Motor neuron (in vitro differentiated cells): ENCODE results near the gene MTMR10. TPM values are rescaled to one million over a fixed set of nuclear protein-coding genes. Genes with fewer than 3 reads are reported as not detected.

ENCODE experiments used
- ATAC-seq, 8 experiments: fragments of 200-7000 bp; cut with Tn5 transposase; replicated peaks in 6 of 8; 2 replicates each; pipeline ENCODE4 v1.8.0; 2021; ENCODE audit warnings: mild to moderate bottlenecking in 8 of 8, moderate library complexity in 8 of 8
- H3K27ac ChIP-seq, 2 donors: fragments of 250-450 bp; sonication (Bioruptor Pico); 2 replicates each; pipeline ENCODE4 v1.9.0; 2021; ENCODE audit warnings: antibody characterized with exemption in 2 of 2, mild to moderate bottlenecking in 2 of 2, moderate library complexity in 1 of 2
- H3K4me1 ChIP-seq, 2 donors: fragments of 250-450 bp; sonication (Bioruptor Pico); replicated peaks in 1 of 2; 2 replicates each; pipeline ENCODE4 v1.6.1; 2021; ENCODE audit warnings: antibody characterized with exemption in 2 of 2, mild to moderate bottlenecking in 2 of 2, moderate library complexity in 1 of 2
- H3K4me3 ChIP-seq, 5 donors: fragments of 250-450 bp; sonication (Bioruptor Pico); 2 replicates each; pipeline ENCODE4 v1.9.0; 2021; ENCODE audit warnings: antibody characterized with exemption in 5 of 5, mild to moderate bottlenecking in 5 of 5, moderate library complexity in 4 of 5
- WGBS, 10 experiments: fragments of 450-650 bp; shearing (Covaris generic); methylation state at CpG; one replicate each; pipeline ENCODE4 v1.0.0; 2022; 5-methylcytosine and 5-hydroxymethylcytosine counted together
- in situ Hi-C, 9 experiments: fragments of 400-800 bp; cut with MboI; loops; one replicate each; pipeline ENCODE4 v1.15.0; 2021; ENCODE audit warnings: low sequenced_read_pairs in 9 of 9, low pct_unique_long_range_greater_than_20kb in 2 of 9; ENCODE audit not compliant: unreplicated experiment in 9 of 9
- total RNA-seq, 8 experiments: library from RNA; unstranded; fragments of 300-600 nt; gene quantifications; 2 replicates each; pipeline versions ENCODE4 v1.2.3 to v1.2.4, GENCODE V29; 2022

MTMR10 gene
- total RNA-seq, 8 experiments from 2014 or later = 6.5 to 68.7 (median 14.7) TPM

DNA sequence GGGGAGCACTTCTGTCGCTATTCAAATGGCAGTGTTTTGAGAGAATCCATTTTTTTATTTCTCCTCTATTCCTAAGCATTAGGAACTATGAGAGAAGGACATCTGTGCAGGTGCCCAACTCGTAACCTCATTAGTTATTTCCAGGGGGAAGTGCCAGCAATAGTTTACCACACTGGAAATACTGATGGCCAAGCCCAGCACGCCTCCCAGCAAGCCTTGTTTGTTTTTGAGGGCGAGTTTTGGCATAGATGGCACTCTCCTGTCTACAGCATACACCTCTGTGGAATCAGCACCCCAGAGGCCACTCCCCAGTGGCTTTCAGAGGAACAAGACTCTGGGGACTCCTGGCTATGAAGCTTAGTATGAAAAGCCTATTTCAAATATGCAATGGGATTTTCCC lies 51.1 kb downstream of the MTMR10 start:
- Histone ChIP-seq H3K4me1 (no peaks in the 10 kb centered on the region), H3K4me3 (no peak overlapping the region), H3K27ac (no peak overlapping the region)
- WGBS, 10 experiments = 80 to 100% (median 100%) methylated on average over 1 to 4 of the region's 4 CpGs; no CpG with 5 or more reads in 3 of the 10 experiments
- no peak for ATAC-seq
- in situ Hi-C loops = no loop called here

DNA sequence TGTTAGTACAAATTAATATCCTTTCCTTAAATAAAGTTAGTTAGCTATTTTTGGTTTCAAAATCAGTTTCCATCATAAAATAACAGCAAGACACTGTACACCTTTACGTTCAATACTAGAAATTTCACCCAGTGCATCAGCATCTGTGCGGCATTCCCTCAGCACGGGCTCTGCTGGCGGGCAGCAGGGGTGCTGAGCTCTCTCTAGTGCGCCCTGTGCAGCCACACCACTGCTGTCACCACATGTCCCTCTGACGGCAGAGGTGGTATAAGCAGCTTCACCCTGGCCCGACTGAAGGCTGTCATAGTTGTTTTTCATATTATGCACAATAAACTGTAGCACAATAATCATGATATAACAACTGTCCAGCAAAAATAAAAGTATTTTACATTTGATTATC lies 52.3 kb downstream of the MTMR10 start:
- in situ Hi-C loops = no loop called here
- WGBS, 10 experiments = 79 to 100% (median 97%) methylated on average over 1 to 5 of the region's 7 CpGs; no CpG with 5 or more reads in 5 of the 10 experiments
- H3K4me1 ChIP-seq = no peaks in the 10 kb centered on the region
- H3K4me3 ChIP-seq = no peak overlapping the region
- ATAC-seq = no peak
- H3K27ac ChIP-seq = no peak overlapping the region

DNA sequence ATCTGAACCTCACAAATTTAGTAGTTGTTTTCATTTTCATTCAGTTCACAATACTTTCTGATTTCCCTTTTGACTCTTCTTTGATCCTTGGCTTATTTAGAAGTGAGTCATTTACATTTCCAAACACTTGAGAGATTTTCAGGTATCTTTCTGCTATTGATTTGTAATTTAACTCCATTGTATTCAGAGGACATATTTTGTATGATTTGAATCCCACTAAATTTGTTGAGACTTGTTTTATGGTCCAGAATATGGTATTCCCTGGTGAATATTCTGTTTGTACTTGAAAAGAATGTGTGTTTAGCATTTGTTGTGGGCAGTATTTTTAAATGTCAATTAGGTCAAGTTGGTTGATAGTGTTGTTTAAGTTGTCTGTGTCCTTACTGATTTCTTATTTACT lies 58.1 kb downstream of the MTMR10 start:
- no peak overlapping the region for H3K27ac ChIP-seq
- ATAC-seq = no peak
- no peak overlapping the region for H3K4me3 ChIP-seq
- no peaks in the 10 kb centered on the region for H3K4me1 ChIP-seq
- in situ Hi-C loops = no loop called here

DNA sequence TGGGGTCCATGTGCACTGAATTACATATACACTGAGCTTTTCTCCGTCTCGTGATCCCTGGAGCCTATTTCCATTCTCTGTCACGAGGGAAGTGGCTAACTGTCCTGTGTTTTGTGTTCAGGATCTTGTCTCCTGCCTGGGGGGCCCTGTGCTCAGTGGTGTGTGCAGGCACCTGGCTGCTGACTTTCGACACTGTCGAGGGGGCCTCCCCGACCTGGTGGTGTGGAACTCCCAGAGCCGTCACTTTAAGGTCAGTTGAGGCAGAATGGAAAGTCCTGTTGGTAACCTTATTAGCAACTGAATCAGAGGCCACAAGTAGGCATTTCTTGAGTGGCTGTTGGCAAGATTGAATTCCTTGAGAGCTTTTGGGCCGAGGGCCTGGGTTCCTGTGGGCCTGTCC lies 61.0 kb downstream of the MTMR10 start:
- Histone ChIP-seq H3K4me3 (no peak overlapping the region), H3K4me1 (no peaks in the 10 kb centered on the region), H3K27ac (no peak overlapping the region)
- 87 to 100% (median 94%) methylated on average over 1 to 3 of the region's 8 CpGs; no CpG with 5 or more reads in 5 of the 10 experiments for WGBS, 10 experiments
- in situ Hi-C loops = no loop called here
- no peak for ATAC-seq

DNA sequence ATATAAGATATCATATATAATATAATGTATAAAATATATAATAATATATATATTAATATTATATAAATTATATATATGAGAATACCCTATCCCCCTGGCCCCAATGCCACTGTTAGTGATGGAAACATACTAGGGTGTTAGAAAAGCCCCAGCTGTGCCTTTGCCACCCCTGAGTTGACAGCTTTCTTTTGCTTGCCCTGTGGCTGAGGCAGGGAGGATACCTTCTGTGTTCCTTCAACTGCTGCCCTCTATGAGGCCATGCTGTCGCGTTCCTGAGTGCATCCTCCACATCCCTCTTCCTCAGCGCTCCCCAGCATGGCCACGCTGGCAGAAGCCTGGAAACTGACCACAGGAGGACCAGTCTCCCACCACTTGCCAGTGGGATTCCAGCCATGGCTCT lies 61.4 kb downstream of the MTMR10 start:
- Histone ChIP-seq H3K4me1 (no peaks in the 10 kb centered on the region), H3K27ac (no peak overlapping the region), H3K4me3 (no peak overlapping the region)
- in situ Hi-C loops = no loop called here
- 93 to 100% (median 100%) methylated on average over 1 to 3 of the region's 4 CpGs; no CpG with 5 or more reads in 5 of the 10 experiments for WGBS, 10 experiments
- ATAC-seq = no peak

DNA sequence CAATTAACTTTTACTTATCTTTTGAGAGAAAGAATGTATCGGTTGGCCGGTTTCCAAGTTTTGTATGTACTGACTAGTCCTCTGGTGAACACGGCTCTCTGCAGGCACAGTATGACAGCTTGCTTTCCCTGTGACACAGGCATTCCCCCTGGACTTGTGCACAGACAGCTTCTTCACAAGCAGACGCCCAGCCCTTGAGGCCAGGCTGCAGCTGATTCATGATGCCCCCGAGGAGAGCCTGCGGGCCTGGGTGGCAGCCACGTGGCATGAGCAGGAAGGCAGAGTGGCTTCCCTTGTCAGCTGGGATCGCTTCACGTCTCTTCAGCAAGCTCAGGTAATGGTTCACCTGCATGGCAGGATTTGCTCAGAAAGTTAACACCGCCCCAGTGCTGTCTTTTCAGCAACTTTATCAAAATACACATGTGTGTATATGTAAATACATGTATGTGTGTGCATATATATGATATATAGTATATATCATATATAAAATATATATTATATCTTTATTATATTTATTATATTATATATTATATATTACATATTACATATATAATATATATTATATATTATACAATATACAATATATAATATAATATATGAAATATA lies 62.3 kb downstream of the MTMR10 start:
- H3K27ac ChIP-seq = no peak overlapping the region
- WGBS, 10 experiments = 83 to 100% (median 96%) methylated on average over 1 to 7 of the region's 10 CpGs; no CpG with 5 or more reads in 4 of the 10 experiments
- ATAC-seq = no peak
- no peaks in the 10 kb centered on the region for H3K4me1 ChIP-seq
- in situ Hi-C loops = no loop called here
- H3K4me3 ChIP-seq = no peak overlapping the region

DNA sequence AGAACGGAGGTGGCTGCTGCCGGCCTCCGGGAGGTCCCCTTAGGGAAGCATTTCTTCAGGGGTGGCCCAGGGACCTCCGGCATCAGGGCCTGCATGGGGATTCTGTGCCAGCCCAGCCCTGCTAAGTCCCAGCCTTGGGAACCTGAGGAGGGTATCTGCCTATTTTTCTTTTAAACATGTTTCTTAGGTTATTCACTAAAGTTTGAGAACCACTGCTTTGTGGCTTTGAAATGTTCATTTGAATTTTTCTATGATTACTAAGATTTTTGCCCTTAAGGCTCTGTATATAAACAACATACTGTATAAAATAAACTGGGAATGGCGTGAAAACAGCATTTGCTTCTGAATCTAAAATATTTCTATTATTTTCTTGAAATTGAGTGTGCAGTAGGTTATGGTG lies 63.4 kb downstream of the MTMR10 start:
- peaks cover 8 to 10% of the 10 kb centered on the region in 2 donors for H3K4me1 ChIP-seq
- H3K27ac ChIP-seq = no peak overlapping the region
- in situ Hi-C loops = no loop called here
- ATAC-seq = no peak
- no peak overlapping the region for H3K4me3 ChIP-seq
- WGBS, 10 experiments = 90 to 100% (median 99%) methylated on average over 1 to 5 of the region's 5 CpGs; no CpG with 5 or more reads in 4 of the 10 experiments

DNA sequence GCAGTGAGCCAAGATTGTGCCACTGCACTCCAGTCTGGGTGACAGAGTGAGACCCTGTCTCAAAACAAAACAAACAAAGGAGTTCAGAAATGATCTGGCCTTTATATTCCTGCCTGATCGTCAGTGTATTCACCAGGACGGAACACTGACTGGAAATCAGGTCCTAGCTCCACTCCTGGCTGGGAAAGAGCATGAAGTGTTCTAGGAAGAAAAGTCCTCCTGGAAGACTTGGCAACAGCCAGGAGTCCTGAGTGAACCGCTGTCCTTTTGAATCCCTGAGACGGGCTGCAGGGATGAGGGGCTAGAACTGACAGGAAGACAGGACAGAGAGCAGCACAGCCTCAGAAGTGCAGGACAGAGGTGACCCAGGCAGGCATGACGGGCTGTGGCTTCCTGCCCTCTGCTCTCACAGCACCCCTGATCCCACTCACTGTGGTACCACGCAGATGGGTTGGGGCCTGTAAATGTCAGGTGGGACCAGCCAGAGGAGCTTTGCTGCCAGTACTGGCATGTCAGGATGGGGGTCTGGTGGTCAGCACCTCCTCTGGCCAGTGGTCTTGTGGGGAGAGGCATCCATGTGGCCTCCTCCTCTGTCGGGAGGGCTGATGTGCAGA lies 64.2 kb downstream of the MTMR10 start:
- WGBS, 10 experiments = 80 to 97% (median 90%) methylated on average over 1 to 5 of the region's 7 CpGs; no CpG with 5 or more reads in 3 of the 10 experiments
- H3K4me3 ChIP-seq = no peak overlapping the region

DNA sequence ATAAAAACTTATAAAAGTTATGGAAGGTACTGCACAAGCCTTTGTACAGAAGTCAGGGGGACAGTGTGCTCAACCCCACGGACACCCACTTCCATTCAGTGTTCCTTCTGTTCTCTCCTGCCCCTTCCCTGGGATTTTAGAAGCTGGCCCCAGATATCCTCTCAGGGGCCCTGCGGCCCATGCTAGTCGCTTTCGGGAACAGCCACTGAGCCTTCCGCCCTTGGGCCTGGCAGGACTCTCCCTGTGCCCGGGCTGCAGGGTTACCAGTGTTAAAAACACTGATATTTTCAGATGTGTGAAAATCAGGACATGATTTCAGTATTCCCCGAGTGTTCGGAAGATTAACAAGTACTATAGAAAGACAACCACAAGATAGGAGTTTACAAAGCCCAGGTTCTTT lies 65.3 kb downstream of the MTMR10 start:
- WGBS, 10 experiments = 80 to 100% (median 100%) methylated on average over 1 to 6 of the region's 8 CpGs; no CpG with 5 or more reads in 3 of the 10 experiments
- in situ Hi-C loops = no loop called here
- peaks cover 25 to 29% of the 10 kb centered on the region in 2 donors for H3K4me1 ChIP-seq
- no peak for ATAC-seq
- H3K27ac ChIP-seq = no peak overlapping the region
- no peak overlapping the region for H3K4me3 ChIP-seq

More for the DNA sequence above, 64.2 kb downstream of the MTMR10 start:
- no peak overlapping the region for H3K27ac ChIP-seq
- ATAC-seq = no peak
- in situ Hi-C loops = no loop called here
- peaks cover 16 to 18% of the 10 kb centered on the region in 2 donors for H3K4me1 ChIP-seq

DNA sequence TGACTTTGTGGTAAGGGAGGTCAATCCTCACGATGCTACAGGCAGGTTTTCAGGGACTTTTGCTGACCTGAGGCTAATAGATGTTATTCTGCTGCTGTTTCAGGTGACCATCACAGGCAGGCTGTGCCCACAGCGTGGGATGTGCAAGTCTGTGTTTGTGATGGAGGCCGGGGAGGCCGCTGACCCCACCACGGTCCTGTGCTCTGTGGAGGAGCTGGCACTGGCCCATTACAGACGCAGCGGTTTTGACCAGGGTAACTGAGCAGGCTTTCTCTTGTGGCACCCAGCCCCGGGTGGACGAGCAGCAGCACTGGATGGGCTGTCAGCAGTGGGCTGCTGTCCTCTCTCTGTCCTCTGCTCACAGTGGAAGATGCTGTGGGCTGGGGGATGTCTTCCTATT lies 65.7 kb downstream of the MTMR10 start:
- no peak overlapping the region for H3K27ac ChIP-seq
- ATAC-seq = no peak
- no peak overlapping the region for H3K4me3 ChIP-seq
- in situ Hi-C loops = no loop called here
- peaks cover 29 to 34% of the 10 kb centered on the region in 2 donors for H3K4me1 ChIP-seq
- WGBS, 10 experiments = 85 to 93% (median 92%) methylated on average over 2 to 4 of the region's 9 CpGs; no CpG with 5 or more reads in 7 of the 10 experiments

DNA sequence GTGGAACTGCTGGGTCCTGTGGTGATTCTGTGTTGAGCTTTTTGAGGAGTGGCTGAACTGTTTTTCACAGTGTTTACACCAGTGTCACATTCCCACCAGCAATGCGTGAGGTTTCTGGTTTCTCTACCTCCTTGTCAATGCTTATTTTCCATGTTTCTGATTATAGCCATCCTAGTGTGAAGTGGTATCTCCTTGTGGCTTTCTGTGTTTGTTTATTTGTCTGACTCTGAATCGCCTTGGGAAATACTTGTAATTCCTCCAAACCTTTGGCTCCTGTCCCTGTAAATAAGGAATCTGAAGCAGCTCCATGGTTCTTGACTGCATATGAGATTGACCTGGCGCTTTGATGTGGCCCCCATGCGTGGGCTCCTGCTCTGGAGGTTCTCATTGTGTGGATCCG lies 67.1 kb downstream of the MTMR10 start:
- 72 to 100% (median 87%) methylated on average over 2 to 5 of the region's 5 CpGs; no CpG with 5 or more reads in 3 of the 10 experiments for WGBS, 10 experiments
- Histone ChIP-seq H3K4me3 (no peak overlapping the region), H3K27ac (no peak overlapping the region), H3K4me1 (peaks cover 29 to 36% of the 10 kb centered on the region in 2 donors)
- in situ Hi-C loops = no loop called here
- no peak for ATAC-seq

DNA sequence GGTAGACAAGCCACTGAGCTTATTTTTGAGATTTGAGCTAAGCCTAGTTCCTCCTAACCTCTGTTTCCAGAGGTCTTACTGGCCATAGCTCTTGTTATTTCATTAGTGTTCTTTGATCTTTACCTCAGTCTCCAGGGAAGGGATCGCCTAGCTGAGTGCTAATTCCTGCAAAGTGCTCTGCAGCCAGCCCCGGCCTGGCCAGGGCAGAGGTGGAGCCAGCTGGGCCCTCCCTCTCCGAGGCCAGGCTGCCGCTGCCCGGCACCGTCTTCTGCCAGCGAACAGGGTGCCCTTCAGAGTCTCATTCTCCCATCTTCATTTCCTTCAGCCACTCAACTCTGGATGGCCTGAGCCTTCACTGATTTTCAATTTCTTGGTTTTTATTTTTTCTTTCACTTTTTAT lies 68.0 kb downstream of the MTMR10 start:
- Histone ChIP-seq H3K4me1 (peaks cover 29 to 36% of the 10 kb centered on the region in 2 donors), H3K4me3 (no peak overlapping the region), H3K27ac (peak overlapping the region; percentile 85 to 88)
- 36 to 100% (median 79%) methylated on average over 2 to 7 of the region's 7 CpGs; no CpG with 5 or more reads in 5 of the 10 experiments for WGBS, 10 experiments
- in situ Hi-C loops = no loop called here
- ATAC-seq = peak in 2 of 8 experiments; percentile 5 to 10

DNA sequence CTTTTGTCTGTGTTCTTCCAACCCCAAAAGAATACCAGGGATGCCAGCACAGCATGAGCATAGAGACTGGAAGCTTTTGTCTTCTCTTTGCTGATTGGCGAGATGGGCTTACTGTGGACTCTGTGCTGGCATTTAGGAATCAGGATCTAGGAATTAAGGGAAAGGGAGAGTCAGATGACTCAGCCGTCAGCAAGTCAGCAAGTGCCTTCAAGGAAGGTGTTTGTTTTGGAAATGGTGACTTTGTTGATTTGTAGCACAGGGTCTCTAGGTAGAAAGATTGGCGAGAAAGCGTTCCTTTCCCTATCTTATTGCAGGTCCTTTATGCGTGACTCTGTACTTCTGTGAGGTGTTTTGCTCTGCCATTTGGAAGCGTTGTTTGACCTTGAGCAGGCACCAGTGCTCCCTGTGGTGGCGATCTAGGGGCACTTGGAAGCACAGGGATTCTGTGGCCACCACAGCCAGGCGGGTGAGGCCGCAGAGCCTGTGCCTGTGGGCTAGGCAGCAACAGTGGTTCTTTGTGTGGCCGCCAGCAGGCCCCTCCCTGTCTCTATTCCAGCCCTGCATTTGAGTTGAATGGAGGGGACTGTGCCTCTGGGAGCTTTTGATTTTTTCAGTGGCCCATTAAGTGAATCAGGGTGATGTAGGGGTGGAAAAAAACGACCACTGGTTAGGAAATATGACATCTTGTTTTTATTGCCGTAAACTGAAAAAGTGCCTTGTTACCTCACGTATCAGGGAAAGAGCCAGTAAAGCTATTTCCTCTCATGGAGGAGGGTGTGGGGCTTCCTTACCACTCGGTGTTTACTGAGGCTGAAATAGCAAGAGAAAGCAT lies 68.7 kb downstream of the MTMR10 start:
- ATAC-seq = peak; percentile 11 to 84 (median 80)
- Histone ChIP-seq H3K4me1 (peaks cover 29 to 36% of the 10 kb centered on the region in 2 donors), H3K4me3 (no peak overlapping the region), H3K27ac (peak overlapping the region; percentile 85 to 88)
- in situ Hi-C loops = no loop called here
- WGBS, 10 experiments = 0 to 94% (median 42%) methylated on average over 1 to 10 of the region's 14 CpGs
